H9 (cell line): ENCODE data around the gene LRRFIP1. TPM values are rescaled to one million over a fixed set of nuclear protein-coding genes. Genes with fewer than 3 reads are reported as not detected.
A peak's percentile ranks its signal among the peaks of the same experiment; 100 is the strongest.

ENCODE experiments used
- DNase-seq: peaks from one replicate; pipeline ENCODE4 v3.0.0-alpha.2; 2017
- H2AFZ ChIP-seq: one replicate; pipeline ENCODE4 v1.6.1; 2013; ENCODE audit warnings: mild to moderate bottlenecking, low read length, control low read depth, moderate library complexity
- H2AK5ac ChIP-seq: 2 replicates; pipeline ENCODE4 v1.6.1; 2013; ENCODE audit warnings: low read length, control low read depth, mixed read lengths; ENCODE audit not compliant: insufficient read length
- H2BK120ac ChIP-seq: one replicate; pipeline ENCODE4 v1.6.1; 2013; ENCODE audit warnings: low read depth, mild to moderate bottlenecking, low read length, control low read depth, inconsistent platforms; ENCODE audit not compliant: poor library complexity, severe bottlenecking
- H2BK12ac ChIP-seq: 2 replicates; pipeline ENCODE4 v1.6.1; 2013; ENCODE audit warnings: low read length, control low read depth, mixed read lengths, low read depth; ENCODE audit not compliant: insufficient read length
- H2BK15ac ChIP-seq: 2 replicates; pipeline ENCODE4 v1.6.1; 2013; ENCODE audit warnings: low read depth, low read length, control low read depth
- H2BK20ac ChIP-seq: one replicate; pipeline ENCODE4 v1.6.1; 2013; ENCODE audit warnings: low read depth, mild to moderate bottlenecking, low read length, control low read depth, inconsistent platforms; ENCODE audit not compliant: poor library complexity, severe bottlenecking
- H2BK5ac ChIP-seq: 2 replicates; pipeline ENCODE4 v1.6.1; 2013; ENCODE audit warnings: low read length, control low read depth, mixed read lengths; ENCODE audit not compliant: insufficient read length
- H3K14ac ChIP-seq: 2 replicates; pipeline ENCODE4 v1.6.1; 2013; ENCODE audit warnings: low read length, control low read depth; ENCODE audit not compliant: insufficient read depth
- H3K18ac ChIP-seq: 2 replicates; pipeline ENCODE4 v1.6.1; 2013; ENCODE audit warnings: low read depth, mild to moderate bottlenecking, mixed read lengths, low read length, control low read depth; ENCODE audit not compliant: insufficient read length
- H3K23ac ChIP-seq: 2 replicates; pipeline ENCODE4 v1.6.1; 2013; ENCODE audit warnings: low read length, control low read depth, mixed read lengths, low read depth; ENCODE audit not compliant: insufficient read length
- H3K23me2 ChIP-seq: 2 replicates; pipeline ENCODE4 v1.6.1; 2013; ENCODE audit warnings: low read depth, mild to moderate bottlenecking, mixed read lengths, low read length, control low read depth; ENCODE audit not compliant: insufficient read length, poor library complexity, severe bottlenecking
- H3K27ac ChIP-seq: 2 replicates; pipeline ENCODE4 v1.5.1; 2013; ENCODE audit warnings: low read length, control low read depth, mixed read lengths, low read depth; ENCODE audit not compliant: insufficient read length
- H3K27me3 ChIP-seq: 2 replicates; pipeline ENCODE4 v1.6.1; 2013; ENCODE audit warnings: low read length, control low read depth, inconsistent platforms; ENCODE audit not compliant: insufficient read depth
- H3K4ac ChIP-seq: 2 replicates; pipeline ENCODE4 v1.6.1; 2013; ENCODE audit warnings: low read depth, mild to moderate bottlenecking, control low read depth, inconsistent platforms, low read length, moderate library complexity
- H3K4me1 ChIP-seq: 2 replicates; pipeline ENCODE4 v1.6.1; 2013; ENCODE audit warnings: low read length, control low read depth, inconsistent platforms; ENCODE audit not compliant: insufficient read depth
- H3K4me2 ChIP-seq: 2 replicates; pipeline ENCODE4 v1.6.1; 2013; ENCODE audit warnings: low read length, control low read depth, mixed read lengths; ENCODE audit not compliant: insufficient read length, insufficient read depth
- H3K56ac ChIP-seq: 2 replicates; pipeline ENCODE4 v1.6.1; 2013; ENCODE audit warnings: low read depth, mild to moderate bottlenecking, mixed read lengths, low read length, control low read depth; ENCODE audit not compliant: insufficient read length
- H3K79me1 ChIP-seq: 2 replicates; pipeline ENCODE4 v1.6.1; 2013; ENCODE audit warnings: low read depth, mild to moderate bottlenecking, moderate library complexity, low read length, control low read depth, inconsistent platforms; ENCODE audit not compliant: insufficient read depth, poor library complexity, severe bottlenecking
- H3K79me2 ChIP-seq: 2 replicates; pipeline ENCODE4 v1.6.1; 2013; ENCODE audit warnings: low read length, control low read depth, inconsistent platforms; ENCODE audit not compliant: insufficient read depth
- H3K9ac ChIP-seq: 2 replicates; pipeline ENCODE4 v1.6.1; 2013; ENCODE audit warnings: low read length, control low read depth, mixed read lengths; ENCODE audit not compliant: insufficient read length; ENCODE audit errors: extremely low read depth
- H3K9me3 ChIP-seq: one replicate; pipeline ENCODE4 v1.6.1; 2013; ENCODE audit warnings: low read depth, low read length, inconsistent platforms; ENCODE audit not compliant: control insufficient read depth
- H3T11ph ChIP-seq: one replicate; pipeline ENCODE4 v1.6.1; 2013; ENCODE audit warnings: mild to moderate bottlenecking, low read length, control low read depth, inconsistent platforms
- H4K20me1 ChIP-seq: one replicate; pipeline ENCODE4 v1.6.1; 2013; ENCODE audit not compliant: control insufficient read depth, insufficient read length, insufficient read depth
- H4K5ac ChIP-seq: 2 replicates; pipeline ENCODE4 v1.6.1; 2013; ENCODE audit warnings: low read depth, mild to moderate bottlenecking, mixed read lengths, low read length, control low read depth; ENCODE audit not compliant: insufficient read length
- H4K8ac ChIP-seq: replicated peaks from 2 replicates; pipeline ENCODE4 v1.6.1; 2013; ENCODE audit warnings: low read length, control low read depth, mixed read lengths, low read depth; ENCODE audit not compliant: insufficient read length
- H4K91ac ChIP-seq: 2 replicates; pipeline ENCODE4 v1.6.1; 2013; ENCODE audit warnings: low read depth, mild to moderate bottlenecking, moderate library complexity, mixed read lengths, low read length, control low read depth; ENCODE audit not compliant: insufficient read length
- H3K27ac Mint-ChIP-seq, 3 experiments: 2 replicates in 2 of 3; 3 replicates in 1 of 3; pipeline ENCODE4 v1.8.0; 2020 to 2021; ENCODE audit warnings: mixed read lengths in 3 of 3, mild to moderate bottlenecking in 1 of 3, moderate library complexity in 1 of 3
- H3K27me3 Mint-ChIP-seq: 2 replicates; pipeline ENCODE4 v1.8.0; 2021; ENCODE audit warnings: low read depth, mild to moderate bottlenecking, moderate library complexity, mixed read lengths
- H3K36me3 Mint-ChIP-seq, 3 experiments: 2 replicates in 2 of 3; 3 replicates in 1 of 3; pipeline ENCODE4 v1.8.0; 2020 to 2021; ENCODE audit warnings: low read depth in 3 of 3, mixed read lengths in 3 of 3; ENCODE audit not compliant: insufficient read depth in 1 of 3
- H3K4me1 Mint-ChIP-seq, 2 experiments: 2 replicates each; pipeline ENCODE4 v1.8.0; 2020; ENCODE audit warnings: mixed read lengths in 2 of 2
- H3K4me3 Mint-ChIP-seq, 2 experiments: 2 replicates in 1 of 2; 3 replicates in 1 of 2; pipeline ENCODE4 v1.8.0; 2020 to 2021; ENCODE audit warnings: mild to moderate bottlenecking in 2 of 2, mixed read lengths in 2 of 2, moderate library complexity in 1 of 2
- H3K9me3 Mint-ChIP-seq, 2 experiments: 2 replicates in 1 of 2; 3 replicates in 1 of 2; pipeline ENCODE4 v1.8.0; 2020; ENCODE audit warnings: mild to moderate bottlenecking in 2 of 2, mixed read lengths in 2 of 2, moderate library complexity in 1 of 2
- WGBS: extraction: QIAGEN DNeasy Blood & Tissue Kit; methylation state at CpG from one replicate; pipeline ENCODE4 v1.1.7; 2013; ENCODE audit warnings: missing lambda C conversion rate, low lambda C conversion rate, mixed read lengths; ENCODE audit not compliant: insufficient read length; ENCODE audit errors: extremely low coverage; 5-methylcytosine and 5-hydroxymethylcytosine counted together
- total RNA-seq: library from RNA; stranded (reverse); gene quantifications from 2 replicates; pipeline ENCODE4 v1.2.1, GENCODE V29; 2021
- TF ChIP-seq, protein P1 (sequence below): fragments of 200-600 bp; sonication (generic); conservative IDR thresholded peaks from 3 replicates; pipeline ENCODE4 v1.8.0; 2021; ENCODE audit warnings: antibody characterized with exemption, mild to moderate bottlenecking

Gene LRRFIP1
- total RNA-seq, 1 experiment from 2014 or later: 38.5 TPM

- Mint-ChIP-seq H3K27ac (peak overlapping the region in 2 of 3 experiments; percentile 81 to 96; a peak in 6 of 7 replicates), H3K27me3 (no peaks in the 10 kb centered on the region), H3K4me3 (peak overlapping the region in 1 of 2 experiments; percentile 33; a peak in 1 of 5 replicates), H3K9me3 (no peaks in the 10 kb centered on the region), H3K36me3 (peaks cover 3 to 10% (median 5%) of the 10 kb centered on the region in 3 experiments; a peak in 6 of 7 replicates), H3K4me1 (peaks cover 20 to 40% of the 10 kb centered on the region in 2 experiments)
- Histone ChIP-seq H3K9ac (no peak overlapping the region), H2BK20ac (no peak overlapping the region), H4K20me1 (no peaks in the 10 kb centered on the region), H3K4ac (no peak overlapping the region), H2AK5ac (no peak overlapping the region), H3K23me2 (no peaks in the 10 kb centered on the region), H2BK120ac (no peak overlapping the region), H2BK5ac (no peak overlapping the region), H3K18ac (no peak overlapping the region), H4K91ac (no peak overlapping the region), H3K27me3 (no peaks in the 10 kb centered on the region), H3K79me1 (no peaks in the 10 kb centered on the region), H3K79me2 (no peaks in the 10 kb centered on the region; the same call in 1 of the 2 replicates), H2AFZ (no peak overlapping the region), H3T11ph (no peak overlapping the region), H3K4me1 (peaks cover 14% of the 10 kb centered on the region; the same call in 1 of the 2 replicates), H3K27ac (no peak overlapping the region), H3K4me2 (no peak overlapping the region), H3K9me3 (no peaks in the 10 kb centered on the region), H2BK12ac (no peak overlapping the region), H3K23ac (no peak overlapping the region), H4K5ac (no peak overlapping the region), H2BK15ac (no peak overlapping the region), H4K8ac (no peak overlapping the region), H3K56ac (no peak overlapping the region), H3K14ac (no peak overlapping the region)
- no CpG with 5 or more reads among the region's 14 CpGs for whole genome bisulfite sequencing
- peak; percentile 40 for DNase-seq
- TF ChIP-seq, protein P1, sequence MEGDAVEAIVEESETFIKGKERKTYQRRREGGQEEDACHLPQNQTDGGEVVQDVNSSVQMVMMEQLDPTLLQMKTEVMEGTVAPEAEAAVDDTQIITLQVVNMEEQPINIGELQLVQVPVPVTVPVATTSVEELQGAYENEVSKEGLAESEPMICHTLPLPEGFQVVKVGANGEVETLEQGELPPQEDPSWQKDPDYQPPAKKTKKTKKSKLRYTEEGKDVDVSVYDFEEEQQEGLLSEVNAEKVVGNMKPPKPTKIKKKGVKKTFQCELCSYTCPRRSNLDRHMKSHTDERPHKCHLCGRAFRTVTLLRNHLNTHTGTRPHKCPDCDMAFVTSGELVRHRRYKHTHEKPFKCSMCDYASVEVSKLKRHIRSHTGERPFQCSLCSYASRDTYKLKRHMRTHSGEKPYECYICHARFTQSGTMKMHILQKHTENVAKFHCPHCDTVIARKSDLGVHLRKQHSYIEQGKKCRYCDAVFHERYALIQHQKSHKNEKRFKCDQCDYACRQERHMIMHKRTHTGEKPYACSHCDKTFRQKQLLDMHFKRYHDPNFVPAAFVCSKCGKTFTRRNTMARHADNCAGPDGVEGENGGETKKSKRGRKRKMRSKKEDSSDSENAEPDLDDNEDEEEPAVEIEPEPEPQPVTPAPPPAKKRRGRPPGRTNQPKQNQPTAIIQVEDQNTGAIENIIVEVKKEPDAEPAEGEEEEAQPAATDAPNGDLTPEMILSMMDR: no peak
These were observed 87.5 kb downstream of the LRRFIP1 start for GRCh38 chr2:237714690-237715458.
